Midbrain (tissue), 1 donor: ENCODE data around the gene HHIPL1.

ENCODE experiments used
- DNase-seq: peaks from one replicate; lab custom pipeline; 2025; lab: John Stamatoyannopoulos, UW

HHIPL1 gene

DNA sequence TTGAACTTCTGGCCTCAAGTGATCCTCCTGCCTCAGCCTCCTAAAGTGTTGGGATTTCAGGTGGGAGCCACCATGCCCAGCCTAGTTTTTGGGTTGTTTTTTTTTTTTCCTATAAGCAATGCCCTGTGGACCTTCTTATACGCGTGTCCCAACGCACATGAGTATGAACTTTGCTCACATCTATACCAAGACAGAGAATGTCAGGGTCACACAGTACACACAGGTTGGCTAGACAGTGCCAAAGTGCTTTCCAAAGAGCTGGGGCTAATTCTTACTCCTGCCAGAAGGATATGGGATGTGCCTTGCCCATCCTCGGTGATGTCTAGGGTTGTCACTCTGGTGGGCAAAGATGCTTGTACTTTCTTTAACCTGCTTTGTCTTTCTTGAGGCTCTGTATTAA is 33.3 kb upstream of the HHIPL1 start:
- no peak for DNase-seq

DNA sequence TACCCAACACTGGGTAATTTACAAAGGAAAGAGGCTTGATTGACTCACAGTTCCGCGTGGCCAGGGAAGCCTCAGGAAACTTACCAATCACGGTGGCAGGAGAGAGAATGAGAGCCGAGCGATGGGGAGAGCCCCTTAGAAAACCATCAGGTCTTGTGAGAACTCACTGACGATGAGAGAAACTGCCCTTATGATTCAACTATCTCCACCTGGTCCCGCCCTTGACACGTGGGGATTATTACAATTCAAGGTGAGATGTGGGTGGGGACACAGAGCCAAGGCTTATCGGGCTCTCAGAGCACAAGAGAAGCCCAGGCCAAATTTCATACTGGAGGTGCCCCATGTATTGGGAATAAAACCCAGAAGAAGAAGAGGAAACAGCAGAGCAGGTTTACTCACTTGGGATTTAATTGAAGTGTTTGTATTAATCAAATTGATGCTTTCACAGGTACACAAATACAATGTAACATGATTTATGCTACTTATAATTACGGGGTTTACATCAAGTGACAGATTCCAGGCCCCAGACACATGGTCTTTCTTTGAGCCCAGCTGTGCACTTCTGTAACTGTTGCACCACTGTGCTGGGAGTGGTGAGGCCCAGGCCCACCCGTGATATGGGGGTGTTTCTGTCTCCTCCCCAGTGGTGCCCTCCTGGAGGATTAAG is 32.7 kb upstream of the HHIPL1 start:
- DNase-seq, result no peak

DNA sequence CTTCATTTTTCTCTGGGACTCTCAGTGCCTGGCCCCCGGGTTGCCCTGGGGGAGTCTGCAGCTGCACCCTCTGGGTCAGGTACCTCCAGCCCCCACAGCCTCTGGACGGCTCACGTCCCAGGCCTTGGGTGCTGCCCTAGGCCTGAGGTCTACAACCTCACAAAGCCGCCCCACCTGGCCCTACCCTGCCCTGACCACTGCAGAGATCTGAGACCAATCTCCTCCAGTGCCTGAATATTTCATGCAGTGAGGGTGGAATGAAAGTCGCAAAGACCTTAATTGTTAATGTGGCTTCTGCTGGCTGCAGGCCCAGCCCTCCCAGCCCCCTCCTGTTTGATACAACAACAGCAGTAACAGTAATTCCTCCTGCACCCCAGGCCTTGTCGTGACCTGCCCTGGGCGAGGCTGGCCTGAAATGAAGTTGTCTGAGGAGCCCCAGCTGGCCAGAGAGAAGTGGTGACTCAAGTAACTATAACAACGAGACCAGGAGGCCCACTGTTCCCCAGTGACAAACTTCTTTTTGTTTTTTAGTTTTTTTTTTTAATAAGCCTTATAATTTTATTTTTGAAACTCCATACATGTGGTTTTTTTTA is 32.1 kb upstream of the HHIPL1 start:
- DNase-seq, result no peak

DNA sequence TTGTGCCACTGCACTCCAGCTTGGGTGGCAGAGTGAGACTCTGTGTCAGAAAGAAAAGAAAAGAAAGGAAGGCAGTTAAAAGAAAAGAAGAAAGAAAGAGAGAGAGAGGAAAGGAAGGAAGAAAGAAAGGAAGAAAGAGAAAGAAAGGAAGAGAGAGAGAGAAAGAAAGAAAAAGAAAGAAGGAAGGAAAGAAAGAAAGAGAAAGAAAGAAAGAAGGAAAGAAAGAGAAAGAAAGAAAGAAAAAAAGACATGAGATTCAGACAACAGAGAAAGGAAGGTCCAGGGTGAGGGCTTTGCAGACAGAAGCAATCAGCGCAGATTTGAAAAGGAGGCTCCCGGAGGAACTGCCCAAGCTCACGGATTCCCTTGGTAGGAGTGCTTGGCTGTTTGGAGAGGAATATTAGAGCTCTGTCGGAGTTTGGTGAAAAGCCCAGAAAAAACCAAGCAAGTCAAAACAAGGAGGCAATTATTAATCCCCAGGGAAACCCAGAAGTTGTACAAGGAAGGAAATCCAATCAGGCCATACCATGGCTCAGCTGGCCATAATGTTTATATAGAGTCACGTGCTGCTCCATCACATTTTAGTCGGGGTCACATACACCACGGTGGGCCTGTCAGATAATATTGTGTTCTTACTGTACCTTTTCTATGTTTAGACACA is 29.3 kb upstream of the HHIPL1 start:
- peak; percentile 9 for DNase-seq

DNA sequence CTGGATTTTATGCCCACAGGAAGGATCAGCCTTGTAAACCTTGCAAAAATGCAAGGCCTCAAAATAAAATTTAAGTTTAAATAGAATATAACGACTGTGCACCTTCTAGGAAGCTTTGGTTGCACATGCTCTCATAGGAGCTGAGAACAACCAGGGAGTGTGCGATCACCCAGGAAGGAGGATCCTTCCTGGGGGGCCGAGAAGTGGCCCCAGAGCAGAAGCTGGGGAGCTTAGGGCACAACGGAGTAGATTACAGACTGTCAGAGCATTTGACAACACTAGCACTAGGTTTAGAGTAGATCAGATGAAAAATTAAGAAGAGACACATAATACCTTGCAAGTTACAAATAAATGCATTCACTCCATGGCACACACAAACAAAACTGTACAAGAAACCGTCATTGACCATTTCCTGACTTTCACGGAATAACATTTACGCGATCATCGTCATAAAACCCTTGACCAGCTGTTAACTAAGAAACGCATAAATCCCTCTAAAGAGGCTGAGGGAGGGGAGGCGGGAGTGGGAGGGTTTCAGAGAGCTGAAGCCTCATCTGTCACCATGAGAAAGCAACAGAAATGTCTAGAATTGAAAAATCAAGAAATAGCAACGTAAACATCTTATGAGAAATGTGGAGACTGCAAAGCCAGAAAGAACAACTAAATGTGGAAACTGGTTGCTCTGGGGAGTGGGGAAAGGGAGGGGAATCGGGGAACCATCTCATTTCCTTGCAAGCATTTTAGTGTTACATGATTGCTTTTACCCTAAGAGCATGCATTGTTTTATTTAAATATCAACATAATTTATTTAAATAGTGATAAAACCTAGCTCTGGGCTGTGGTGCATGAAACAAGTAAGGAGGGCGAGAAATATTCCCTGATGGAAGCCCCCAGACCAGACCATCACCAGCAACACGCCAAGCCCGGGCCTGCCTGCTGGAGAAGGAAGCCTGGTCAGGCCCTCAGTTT is 27.8 kb upstream of the HHIPL1 start:
- no peak for DNase-seq

DNA sequence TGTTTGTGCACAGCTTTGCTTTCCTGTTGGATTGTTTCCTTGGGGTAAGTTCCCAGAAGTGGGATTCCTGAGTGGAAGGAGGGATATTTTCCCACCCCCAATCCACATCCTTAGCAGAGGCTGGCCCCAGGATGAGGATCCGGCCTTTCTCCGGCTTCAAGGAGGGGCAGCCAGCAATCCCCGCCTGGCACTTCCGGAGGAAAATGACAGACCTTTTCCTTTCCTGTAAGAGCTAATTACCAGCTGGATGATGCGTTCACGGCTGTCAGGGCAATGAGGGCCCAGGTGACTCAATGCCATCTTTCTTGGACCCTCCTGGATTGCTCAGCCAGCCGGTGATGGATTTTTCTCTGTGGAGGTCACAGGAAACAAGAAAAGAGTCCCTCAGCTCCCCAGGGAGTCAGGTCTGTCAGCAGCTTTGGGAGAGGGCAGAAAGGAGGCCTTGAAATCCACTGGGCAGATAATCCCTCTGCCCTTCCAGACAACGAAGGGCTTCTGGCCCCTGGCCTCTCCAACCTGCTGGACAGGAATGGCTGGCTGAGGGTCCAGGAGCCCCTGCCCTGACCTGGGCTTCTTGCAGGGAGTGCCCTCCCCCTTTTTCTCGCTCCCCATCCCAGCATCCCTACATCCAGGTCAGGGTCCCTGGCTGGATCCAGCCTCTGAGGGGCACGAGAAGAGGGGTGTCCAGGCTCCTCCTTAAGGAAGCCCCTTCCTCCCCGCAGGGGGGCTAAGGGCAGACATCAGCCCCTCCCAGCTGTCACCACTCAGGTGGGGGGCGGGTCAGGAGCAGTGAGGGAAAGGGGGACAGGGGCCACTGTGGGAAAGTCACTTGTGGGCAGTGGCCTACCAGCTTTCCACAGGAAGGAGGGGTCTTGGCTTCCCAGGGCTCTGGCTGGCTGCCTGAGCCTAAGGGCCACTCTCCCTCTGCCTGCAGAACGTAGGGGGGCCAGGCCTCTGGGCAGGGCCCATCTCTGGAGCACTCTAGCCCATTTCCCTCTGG is 24.8 kb upstream of the HHIPL1 start:
- DNase-seq, result no peak

DNA sequence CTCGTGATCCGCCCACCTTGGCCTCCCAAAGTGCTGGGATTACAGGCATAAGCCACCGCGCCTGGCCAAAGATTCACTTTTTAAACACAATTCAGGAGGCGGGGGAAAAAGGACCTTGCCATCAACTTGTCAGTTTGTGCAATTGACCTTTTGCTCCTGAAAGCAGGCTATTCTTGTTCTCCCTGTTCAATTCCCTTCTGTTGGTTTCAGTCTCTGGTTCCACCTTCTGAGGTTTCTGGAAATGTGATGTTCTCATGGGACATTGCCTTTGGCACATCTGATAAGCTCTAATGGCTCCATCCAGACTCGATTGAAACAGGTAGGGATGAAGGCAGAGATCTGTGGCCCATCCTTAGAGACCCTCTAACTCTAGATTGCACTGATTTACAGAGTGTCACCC is 23.0 kb upstream of the HHIPL1 start:
- DNase-seq, result no peak

DNA sequence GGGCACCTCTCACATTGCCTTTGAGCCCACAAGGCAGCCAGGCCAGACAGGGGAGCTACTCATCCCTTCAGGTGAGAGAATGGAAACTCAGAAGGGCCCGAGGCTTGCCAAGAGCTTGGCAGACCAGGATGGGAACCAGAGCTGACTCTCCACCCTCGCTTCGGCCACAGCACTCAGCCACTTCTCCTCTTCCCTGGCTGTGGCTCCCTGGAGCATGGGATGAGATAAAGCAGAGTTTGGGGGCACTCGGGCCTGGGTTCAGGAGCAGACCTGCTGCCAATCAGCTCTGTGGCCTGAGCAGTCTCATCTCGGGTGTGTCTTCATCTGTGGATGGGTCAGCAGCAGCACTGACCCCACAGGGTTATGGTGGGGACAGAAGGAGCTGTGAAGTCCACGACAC is 20.9 kb upstream of the HHIPL1 start:
- no peak for DNase-seq

DNA sequence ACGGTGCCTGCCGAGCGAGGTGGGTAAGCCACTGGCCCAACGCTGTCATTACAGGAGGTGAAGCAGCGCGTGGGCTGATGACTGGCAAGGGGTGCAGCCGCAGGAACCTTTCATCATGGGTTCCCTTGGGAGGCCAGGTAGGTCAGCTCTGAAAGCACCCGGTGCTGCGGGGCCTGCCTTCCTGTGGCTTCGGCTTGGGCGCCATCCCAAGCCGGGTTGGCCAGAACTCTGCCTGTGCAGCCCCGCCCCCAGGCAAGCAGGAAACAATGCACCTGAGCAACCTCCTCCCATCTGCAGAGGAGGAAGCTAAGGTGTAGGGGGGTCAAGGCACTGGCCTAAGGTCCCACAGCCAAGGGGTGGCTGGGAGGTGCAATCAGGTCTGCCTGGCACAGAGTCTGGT is 20.0 kb upstream of the HHIPL1 start:
- DNase-seq, result no peak

DNA sequence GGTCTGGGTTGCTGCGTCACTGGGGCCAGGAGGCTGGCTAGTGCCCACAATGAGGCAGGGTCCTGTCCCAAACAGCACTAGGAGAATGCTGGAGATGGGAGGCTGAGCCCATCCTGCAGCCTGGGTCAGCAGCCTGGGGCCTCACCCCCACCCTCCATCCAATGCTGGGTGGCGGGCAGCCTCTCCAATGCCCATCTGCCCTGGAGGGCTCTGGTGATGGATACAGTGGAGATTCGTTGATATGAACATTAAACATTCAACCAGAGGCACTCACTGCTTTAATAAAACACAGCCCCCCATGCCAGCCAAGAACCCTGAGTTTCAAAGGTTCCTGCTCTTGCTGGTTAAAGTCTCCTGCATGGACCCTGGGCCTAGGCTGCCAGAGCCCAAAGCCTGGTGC is 19.5 kb upstream of the HHIPL1 start:
- DNase-seq, result no peak

DNA sequence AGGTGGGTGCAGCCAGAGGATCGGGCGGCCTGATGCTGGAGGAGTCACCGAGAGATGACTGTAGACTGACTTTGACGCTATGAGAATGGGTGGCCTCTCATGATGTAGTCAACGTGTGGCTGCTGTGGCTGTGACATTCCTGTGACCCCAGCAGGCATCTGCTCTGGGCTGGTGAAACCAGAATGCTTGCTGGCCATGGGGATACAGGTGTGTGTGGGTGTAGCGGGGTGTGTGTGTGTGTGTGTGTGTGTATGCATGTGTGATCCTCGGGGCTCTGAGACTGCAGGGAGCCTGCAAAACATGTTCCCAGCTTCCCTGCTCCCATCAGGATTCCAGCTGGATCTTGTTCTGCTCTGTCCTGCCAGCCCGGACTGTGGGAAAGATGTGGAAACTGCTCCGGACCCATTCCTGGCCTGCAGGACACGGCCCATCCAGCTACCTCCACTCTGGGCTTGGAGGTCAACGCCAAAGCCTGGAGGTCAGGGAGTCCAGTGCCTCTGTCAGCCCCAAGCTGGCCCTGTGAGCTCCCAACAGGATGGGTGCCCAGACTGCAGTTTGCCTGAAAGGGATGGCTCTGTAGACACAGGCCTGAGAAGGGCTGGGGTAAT is 18.8 kb upstream of the HHIPL1 start:
- no peak for DNase-seq

DNA sequence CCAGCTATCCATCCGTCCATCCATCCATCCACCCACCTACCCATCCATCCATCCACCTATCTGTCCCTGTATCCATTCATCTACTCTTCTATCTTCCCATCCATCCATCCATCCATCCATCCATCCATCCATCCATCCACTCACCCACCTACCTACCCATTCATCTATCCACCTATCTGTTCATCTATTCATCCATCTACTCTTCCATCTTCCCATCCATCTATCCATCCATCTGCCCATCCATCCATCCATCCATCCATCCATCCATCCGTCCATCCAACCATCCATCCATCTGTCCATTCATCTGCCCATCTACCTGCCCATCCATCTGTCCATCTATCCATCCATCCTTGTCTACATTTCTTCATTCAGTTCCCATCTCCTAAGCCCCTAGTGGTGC is 17.8 kb upstream of the HHIPL1 start:
- DNase-seq, result no peak

DNA sequence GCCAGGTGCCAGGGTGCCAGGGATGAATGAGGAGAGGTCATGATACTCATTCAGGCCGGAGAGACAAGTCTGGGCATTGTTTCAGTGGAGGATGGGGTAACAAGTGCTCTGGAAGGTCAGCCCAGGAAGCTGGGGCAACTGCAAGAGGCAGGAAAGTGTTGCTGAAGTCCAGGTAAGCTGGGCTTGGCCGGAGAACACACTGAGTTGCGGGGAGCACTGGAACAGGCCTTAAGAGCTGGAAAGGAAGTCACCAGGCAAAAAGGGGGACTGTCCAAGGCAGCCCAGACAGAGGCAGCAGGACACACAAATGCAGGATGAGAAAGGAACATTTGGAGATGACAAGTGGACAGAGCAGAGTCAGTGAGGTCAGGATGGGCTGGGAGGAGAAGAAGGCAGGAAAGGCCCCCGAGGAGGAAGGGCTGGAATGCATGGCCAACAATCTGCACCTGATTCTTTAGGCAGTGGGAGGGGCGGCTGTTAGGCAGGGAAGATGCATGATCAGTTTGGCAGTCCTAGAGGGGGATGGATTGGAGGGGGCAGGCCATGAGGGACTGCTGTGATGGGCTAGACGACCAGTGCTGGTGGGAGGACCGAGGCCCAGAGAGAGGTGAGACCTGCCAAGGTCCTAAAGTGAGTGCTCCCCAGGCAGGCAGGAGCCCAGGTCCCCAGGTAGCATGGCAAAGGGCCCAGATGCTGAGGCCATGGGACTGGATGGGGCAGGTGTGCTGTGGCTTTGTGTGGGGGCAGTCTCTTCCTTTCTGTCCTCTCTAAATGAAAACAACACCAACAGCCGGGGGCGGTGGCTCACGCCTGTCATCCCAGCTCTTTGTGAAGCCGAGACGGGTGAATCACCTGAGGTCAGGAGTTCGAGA is 17.2 kb upstream of the HHIPL1 start:
- DNase-seq, result no peak

DNA sequence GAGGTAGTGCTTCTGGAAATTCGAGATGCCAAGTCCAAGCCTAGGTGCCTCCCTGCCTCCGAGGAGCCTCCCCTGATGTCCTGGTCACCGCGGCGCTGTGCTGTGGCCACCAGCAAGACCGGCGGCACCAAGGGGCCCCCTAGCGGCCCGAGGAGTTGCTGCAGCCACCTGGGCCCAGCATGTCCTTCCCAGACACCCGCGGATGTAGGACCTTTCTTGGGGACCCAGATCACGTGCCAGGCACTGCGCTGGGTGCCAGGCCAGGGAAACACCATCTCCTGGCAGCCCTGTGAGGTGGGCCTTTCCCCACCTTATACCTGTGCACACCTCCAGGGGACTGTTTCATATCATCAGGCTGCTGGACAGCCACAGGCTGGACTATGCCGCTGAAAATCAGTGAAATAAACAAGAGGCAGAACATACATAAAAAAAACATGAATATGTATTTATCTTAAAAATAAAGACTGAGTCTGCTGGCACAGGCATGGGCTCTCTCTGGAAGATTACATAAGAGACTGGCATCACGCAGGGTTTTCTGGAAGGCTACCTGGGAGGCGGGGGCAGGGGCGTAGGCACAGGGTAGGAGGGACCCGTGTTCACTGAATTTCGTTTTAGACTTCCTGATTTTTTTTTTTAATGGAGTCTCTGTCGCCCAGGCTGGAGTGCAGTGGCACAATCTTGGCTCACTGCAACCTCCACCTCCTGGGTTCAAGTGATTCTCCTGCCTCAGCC is 15.9 kb upstream of the HHIPL1 start:
- DNase-seq, result peak; percentile 75

DNA sequence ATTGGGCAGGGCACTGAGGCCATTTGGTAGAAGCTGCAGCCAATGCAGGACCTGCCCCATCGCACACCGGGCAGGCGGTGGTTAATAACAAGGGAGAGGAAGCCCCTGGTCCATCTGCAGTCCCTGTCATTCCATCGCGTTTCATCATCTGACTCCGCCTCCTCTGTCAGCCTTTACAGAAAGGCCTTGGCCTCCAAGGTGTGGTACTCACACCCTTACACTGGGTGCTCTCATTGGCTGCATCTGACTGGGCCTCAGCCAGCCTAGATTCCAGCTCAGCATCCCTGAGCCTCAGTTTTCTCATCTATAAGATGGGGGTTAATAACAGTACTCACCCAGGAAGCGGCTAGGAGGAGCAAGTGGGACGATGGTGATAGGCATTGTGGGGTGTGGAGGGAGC is 14.7 kb upstream of the HHIPL1 start:
- no peak for DNase-seq

DNA sequence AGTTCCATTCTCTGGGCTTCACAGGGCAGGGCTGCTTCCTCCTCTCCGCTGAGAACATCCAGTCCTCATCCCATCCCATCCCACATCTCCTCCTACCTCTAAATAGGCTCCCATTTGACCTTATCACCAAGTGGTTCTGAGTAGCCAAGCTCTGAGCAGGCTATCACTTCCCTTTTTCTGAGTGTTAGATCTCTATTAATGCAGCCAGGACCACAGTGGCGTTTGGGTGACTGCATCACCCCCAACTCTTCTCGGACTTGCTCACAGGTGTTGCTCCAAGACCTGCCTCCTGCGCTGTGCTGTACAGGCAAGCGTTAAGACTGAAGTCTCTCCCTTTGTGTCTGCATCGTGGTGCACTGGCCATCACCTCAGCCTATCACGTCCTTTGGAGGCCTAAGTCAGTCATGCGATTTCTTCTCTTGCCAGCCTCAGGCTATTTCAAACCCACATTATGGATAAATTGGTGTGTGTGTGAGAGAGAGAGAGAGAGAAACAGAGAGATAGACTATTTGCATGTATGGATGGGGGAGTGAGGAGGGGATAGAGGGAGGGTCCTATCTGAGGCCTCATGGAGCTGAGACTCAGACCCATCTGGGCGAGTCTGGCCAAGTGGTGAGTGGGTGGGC is 12.4 kb upstream of the HHIPL1 start:
- DNase-seq, result no peak

DNA sequence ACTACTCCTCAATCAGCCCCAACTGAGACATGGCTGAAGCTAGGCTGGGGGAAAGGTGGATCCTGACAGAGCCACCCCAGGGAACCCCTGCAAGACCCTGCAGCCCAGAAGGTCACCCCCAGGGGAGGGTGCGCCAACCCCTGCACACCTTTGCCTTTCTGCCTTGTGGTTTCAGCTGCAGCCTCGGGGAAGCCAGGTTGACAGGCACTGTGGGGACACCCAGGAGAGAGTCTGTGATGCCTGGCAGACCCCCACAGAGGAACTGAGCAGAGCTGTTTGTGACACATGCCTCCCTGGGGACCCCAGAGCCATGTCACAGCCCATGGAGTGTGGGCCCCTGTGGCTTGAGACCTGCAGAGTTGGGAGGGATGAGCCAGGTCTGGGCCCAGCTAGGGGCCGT is 11.8 kb upstream of the HHIPL1 start:
- no peak for DNase-seq

DNA sequence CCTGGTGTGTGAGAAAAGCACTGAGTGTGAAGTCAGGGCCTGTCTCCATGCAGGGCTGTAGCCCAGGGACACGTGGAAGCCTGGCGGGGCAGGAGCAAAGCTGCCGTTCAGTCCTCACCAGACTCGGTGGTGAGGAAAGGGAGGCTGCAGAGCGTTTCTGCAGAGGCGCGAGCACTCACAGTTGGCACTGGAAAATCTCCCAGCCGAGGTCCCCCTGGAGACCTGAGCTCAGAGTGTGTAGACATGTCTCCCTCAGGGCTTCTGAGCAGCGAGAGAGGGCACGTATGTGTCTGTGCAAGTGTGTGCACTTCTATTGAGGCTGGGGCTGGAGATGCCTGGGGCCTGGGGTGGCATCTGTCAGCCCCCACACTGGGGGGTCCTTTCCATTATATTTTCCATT is 11.0 kb upstream of the HHIPL1 start:
- no peak for DNase-seq

DNA sequence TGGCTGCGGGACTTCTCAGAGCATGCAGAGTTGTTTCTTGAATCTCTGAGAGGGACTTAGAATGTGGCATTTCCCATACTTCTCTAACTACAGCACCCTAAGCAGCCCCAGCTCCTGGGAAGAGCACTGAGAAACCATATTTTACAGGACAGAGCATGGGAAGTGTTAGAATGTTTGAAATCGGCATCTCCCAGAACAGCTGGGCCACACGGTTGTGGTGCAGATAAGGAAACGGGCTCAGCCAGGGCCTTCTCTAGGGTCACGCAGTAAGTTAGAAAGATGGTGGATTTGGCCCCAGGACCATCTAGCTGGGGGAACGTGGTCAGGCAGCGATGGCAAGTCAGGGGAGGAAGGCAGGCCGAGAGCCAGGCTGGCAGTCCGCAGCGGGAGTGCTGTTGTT is 10.5 kb upstream of the HHIPL1 start:
- no peak for DNase-seq
